NOMO-1 treated with dmso at 0.1 percent for 144 hours (cell line): Measurements from ENCODE around the gene THTPA.
"Not testable (repeated sequence)": the region's sequence is repeated elsewhere in the genome, so short reads cannot be mapped to it uniquely, and the experiment has no call there.

Experiments used
- DNase-seq: peaks from one replicate; lab custom pipeline; 2025; ENCODE audit not compliant: unreplicated experiment; lab: John Stamatoyannopoulos, UW

Gene THTPA

DNA sequence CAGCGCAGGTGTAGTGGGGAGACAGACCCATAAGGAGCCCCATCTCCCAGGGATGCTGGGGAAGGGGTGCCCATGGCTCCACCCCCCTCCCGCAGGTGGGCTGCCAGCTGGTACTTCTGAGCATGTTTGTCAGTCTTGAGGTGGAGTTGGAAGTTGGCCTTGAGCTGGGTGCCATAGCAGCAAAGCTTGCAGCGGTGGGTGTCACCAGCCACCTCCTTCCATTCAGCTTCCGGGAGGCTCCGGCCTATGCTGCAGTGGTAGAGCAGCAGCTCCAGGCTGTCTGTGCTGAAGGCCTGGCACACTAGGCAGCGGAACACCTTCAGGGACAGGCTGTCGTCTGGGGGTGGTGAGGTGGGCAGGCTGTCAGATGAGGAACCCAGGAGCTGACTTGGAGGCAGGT, 23.4 kb upstream of the THTPA start:
- DNase-seq = no peak

DNA sequence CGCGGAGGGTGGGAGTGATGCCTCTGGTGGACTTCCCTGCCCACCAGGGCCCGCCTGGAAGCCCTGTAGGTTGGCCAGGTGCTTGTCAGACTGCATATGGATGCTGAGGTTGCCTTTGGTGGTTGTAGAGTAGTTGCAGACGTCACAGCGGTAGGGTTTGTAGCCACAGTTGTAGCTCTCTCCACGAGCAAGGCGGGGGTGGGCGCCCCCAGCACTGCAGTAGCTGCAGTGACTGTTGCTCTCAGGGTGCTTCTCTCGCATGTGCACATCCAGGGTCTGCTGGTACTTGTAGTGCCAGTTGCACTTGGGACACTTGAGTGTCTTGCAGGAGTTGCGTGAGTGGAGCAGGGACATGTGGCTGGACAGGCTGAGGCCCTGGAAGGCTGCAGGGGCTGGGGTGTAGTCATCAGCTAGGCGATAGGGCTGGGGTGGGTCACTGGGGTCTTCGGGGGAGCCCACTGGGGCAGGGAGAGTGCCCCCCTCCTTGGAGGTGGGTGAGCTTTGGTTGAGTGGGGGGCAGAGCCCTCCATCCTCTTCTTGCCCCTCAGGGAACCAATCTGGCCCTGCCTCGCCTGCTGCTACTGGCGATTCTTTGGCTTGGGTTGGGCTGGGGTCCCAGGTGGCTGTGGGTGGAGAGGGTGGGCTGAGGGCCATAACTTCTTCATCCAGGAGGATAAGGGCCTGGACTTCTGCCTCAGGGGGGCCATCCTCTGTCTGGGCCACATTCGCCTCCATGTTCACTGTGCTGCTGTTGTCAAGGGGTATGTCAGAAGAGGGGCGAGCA, 22.2 kb upstream of the THTPA start:
- no peak for DNase-seq

DNA sequence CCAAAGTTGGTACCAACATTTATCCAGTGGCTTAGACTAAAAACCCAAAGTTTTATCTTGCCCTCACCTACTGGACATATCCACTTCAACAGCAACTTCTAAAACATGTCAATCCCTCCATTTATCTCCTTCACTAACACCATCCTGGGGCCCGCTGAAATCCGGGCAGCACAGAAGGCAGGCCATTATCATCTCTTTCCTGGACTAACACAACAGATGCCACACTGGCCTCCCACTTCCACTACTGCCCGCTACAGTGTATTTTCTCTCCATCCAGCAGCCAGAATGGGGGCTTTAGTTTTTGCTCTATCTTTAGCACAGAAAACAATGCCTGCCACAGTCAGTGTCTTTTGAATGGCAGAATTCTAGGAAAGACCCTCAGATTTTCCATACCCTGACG, 20.1 kb upstream of the THTPA start:
- no peak for DNase-seq

DNA sequence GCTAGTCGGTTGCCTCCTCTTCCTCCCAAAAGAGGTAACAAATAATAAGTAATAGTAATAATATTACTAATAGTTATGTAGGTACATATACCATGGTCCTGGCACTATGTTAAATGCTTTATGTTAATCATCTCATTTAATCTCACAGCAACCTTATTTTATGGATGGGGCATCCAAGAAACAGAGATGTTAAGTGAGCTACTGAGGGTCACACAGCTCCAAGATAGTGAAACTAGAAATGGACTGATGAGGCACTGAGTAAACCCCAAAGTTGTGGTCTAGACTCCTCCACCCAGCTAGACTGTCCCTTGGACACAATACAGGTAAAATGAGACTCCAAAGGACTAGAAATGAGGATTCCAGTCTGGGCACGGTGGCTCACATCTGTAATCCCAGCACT, 19.6 kb upstream of the THTPA start:
- no peak for DNase-seq

DNA sequence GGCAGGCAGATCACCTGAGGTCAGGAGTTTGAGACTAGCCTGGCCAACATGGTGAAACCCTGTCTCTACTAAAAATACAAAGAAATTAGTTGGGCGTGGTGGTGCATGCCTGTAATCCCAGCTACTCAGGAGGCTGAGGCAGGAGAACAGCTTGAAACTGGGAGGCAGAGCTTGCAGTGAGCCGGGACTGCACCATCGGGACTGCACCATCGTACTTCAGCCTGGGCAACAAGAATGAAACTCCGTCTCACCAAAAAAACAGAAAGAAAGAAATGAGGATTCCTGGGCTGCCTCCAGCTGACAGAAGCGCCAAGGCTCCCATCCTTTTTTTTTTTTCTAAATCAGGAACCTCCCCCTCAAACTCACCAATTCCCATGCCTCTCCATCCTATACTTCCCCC, 19.2 kb upstream of the THTPA start:
- not testable (repeated sequence) for DNase-seq

DNA sequence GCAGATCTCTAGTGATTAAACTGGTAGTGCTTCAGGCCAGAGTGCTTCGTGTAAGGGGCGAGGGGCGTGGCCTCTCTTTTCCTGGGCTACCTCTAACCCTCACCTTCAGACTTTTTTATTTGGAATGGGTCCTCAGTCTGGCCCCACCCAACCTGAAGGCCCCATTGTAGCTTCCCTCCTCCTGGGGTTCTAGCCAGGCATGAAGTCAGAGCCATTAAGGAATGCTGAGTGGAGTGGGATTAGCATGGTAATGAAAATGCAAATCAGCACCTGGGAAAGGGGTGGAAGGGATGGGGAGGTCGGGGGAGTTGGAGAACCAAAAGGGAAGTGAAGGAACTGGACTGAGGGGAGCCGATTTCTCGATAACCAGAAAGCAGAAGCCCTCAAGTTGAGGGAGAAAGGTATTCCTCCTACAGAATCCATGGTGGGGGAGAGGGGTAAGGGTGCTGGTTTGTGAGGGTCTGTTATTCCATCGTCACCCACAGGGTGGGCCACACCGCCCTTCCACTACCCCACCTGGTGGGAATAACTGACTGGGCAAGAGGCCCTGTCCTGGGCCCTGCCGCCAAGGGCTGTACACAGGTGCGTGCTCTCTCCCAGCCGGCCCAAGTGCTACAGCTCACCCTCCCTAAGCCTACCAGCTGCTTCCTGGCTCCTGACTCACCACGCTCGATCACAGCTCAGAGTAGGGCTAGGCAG, 18.6 kb upstream of the THTPA start:
- DNase-seq = no peak

DNA sequence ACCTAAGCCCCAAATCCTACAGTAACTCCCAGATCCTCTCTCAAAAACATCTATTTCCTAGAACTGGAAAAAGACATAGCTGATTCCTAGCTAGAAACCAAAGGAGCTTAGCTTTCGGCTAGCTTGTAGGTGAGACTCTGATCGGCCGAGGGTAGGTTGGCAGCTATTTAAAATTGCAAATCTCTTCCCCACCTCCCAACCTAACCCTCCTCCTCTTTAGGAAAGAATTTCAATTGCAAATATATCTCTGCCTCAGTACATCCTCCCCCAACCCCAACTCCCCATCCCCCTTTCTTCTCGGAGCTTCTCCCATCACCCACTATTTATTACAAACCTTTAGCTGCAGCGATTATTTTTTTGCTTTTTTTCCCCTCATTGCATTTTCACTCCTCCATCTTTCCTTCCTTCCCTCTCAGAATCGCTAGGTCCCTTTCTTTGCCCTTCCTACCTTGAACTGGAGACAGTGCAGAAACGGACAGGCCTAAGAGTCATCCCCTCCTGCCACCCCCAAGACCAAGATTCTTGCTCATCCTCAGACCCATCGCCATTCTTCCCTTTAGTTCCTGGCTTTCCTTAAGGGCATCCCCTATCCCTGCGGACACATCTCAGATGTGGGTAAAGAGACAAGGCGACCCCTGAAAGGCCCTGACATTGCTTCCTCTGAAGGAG, 17.9 kb upstream of the THTPA start:
- no peak for DNase-seq

DNA sequence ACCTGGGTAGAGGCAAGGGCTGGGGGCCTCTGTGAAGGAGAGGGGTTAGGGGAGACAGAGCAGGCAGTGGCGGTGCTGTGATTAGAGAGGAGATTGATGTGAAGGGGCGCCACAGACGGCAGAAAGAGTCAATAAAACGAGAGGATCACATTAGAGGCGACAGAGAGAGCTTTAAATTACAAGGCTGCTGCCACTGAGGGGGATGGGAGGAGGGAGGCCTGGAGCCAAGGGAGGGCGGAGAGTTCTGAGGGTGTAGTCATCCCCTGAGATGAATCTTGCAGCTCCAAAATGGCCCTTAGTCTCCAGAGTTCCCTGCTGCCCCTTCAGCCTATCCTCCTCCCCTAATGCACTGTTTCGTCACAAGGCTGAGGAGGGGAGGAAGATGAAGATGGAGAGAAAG, 17.3 kb upstream of the THTPA start:
- DNase-seq = no peak

DNA sequence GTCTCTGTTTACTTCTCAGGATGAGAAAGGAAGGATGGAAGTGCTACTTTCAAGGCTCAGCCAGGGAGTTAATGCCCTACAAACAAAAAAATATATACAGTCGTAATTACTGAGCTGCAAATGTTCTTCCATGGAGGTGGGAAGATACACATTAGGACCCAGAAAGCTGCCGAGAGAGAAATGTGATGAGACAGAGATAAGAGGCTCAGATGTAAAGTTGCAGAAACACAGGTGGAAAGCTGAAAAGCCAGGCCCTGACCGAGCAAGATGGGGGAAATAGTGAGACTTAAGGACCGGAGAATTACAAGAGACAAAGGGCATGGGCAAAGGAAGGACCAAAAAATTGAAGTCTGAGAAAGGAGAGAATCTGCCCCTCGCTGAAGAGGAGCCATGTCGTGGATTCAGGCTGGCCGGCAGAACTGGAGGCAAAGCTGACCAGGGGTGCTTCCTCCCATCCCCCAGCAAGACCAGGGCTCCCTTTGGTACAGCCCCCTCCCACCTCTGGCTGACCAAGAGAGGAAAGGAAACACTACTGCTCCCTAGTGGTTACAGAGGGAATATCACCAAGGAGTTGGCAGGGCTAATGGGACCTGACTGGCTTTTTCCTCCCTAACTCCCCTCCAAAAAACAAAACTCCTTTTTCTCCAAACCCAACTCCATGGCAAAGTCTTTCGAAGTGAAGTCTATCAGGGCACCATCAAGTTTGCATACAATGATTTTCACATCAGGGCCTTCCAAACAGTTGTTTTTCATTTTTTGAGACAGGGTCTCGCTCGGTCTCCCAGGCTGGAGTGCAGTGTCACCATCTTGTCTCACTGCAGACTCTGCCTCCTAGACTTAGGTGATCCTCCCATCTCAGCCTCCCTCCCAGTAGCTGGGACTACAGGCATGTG, 16.6 kb upstream of the THTPA start:
- DNase-seq = no peak

DNA sequence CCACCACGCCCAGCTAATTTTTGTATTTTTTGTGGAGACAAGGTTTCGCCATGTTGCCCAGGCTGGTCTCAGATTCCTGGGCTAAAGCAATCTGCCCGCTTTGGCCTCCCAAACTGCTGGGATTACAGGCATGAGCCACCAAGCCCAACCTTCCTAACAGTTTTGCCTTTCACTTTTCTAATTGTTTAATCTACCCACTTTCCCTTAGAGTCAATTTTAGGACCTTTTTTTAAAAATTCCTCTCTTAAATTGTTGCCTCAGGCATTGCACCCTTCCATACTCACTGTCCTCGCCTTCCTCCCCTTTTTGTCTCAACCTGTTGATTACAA, 16.0 kb upstream of the THTPA start:
- no peak for DNase-seq

DNA sequence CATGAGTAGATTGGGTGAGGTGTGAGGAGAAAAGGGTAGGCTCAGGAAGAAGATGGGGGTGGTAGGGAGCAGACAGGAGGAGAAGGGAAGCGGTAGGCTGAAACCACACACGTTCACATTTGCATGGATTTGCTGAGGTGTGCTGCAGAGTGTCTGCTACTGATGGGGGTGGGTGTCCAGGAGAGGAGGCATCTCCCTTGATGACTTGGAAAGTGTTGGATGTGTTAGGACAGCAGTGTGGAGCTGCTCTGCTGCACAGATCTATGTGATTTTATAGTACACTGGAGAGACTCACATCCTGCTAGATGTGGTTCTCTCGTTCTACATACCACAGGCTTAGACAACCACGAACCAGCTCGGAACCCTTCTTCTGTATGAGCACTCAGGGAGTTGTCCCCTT, 13.8 kb upstream of the THTPA start:
- DNase-seq = no peak

DNA sequence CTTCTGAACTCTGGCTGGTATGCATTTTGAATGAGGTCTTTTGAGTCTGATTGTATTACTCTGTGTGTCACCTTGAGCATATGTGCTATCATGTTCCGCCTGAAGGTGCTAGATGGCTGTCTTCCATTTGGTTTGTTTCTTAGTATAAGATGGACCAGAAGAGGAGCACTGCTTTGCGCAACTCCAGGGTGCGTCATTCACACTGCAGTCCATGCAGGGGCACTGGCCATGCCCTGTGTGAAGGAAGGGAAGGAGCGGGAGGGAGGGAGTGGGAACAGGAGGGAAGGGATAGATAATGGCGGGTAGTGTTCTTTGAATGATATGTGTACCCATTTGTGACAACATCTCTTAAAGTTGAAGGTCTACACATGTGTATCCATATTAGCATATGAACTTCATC, 12.7 kb upstream of the THTPA start:
- no peak for DNase-seq

DNA sequence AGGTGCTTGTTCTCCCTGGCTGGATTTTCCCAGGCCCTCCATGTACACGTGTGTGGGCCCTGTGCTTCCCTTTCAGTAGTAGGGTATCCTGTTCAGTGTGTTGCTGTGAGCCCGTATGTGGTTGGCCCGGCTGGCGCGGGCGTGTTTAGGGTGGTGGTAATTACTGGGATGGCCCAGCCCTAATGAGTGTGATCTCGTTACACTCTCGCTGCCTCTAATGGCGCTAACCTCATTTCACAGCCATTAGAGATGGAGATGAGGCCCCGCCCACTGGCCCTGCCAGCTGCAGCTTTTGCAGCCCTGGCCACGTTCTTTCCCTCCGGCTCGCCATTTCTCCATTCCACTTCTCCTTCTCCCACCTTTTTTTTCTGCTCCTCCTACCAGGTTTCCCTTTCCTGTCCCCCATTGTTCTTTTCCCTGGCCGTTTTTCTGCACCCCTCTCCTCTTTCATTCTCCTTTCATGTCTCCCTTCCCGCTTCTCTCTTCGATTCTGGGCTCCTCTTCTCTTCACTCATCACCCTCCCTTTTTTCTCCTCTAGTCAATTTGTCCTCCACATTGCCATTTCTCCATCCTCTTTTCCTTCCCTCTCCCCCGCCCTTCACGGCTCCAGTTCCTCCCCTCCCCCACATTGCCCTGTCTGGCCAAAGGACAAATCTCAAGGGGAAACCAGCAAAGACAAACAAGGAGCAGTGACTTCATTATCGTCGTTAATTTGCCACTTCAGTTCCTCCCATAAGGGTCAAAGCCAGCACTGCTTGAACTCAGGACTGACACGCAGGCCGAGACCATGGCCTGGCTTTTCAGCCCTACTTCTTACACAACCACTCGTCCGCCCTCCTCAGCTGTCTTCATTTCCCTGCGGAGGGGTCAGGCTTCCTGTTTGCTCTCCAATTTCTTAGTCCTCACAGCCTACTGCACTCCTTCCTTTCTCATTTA, 11.3 kb upstream of the THTPA start:
- DNase-seq = no peak

DNA sequence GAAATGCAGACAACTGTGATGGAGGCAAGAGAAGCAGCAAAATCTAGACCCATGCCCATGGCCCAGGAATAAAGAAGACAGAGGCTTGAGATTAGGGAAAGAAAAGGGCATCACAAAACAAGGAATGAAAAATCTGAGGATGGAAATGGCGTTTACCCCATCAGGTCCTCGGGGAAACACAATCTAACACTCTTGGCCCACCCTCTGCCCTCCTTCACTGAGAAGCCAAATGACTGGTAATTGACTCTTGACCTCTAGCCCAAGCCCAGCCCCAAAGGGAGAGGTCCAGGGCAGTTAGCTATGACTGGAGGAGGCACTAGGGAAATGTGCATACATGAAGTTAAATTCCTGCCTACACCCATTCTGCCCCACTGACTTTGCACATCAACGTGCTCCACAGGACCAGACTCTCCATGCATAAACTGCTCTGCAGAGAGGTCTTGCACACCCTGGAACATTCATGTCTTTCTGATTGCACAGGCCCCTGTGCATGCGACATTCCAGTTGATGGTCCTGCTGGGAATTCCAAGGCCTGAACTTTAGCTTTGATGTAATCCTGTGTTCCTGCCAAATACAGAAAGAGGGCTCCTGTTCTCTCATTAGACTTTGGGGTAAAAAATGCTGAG, 10.2 kb upstream of the THTPA start:
- no peak for DNase-seq

DNA sequence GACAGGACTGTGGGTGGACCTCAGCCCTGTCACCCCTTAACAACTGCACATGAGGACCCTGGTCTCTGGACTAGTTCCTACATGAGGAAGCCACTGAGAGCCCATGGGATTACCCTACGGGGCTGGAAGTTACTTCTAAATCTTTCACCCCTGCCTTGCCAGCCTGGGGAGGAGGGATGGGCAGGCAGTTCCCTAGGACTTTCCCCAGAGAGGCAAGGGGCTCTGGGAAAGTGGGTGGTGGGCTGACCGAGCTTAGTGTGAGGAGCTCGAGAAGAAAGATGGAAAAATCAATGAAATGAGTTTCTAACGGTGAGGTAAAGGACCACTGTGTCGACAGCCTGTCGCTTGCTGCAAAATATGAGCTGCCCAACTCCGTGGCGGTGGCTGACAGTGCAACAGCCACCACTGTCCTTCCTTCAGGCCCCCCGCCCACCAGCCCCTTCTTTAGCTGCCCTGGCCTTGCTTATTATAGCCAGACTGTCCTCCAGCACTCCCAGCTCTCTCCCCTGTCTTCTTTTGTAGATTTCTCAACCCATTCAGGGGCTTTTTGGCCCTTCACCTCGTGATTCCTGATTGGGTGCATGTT, 9.5 kb upstream of the THTPA start:
- DNase-seq = no peak

DNA sequence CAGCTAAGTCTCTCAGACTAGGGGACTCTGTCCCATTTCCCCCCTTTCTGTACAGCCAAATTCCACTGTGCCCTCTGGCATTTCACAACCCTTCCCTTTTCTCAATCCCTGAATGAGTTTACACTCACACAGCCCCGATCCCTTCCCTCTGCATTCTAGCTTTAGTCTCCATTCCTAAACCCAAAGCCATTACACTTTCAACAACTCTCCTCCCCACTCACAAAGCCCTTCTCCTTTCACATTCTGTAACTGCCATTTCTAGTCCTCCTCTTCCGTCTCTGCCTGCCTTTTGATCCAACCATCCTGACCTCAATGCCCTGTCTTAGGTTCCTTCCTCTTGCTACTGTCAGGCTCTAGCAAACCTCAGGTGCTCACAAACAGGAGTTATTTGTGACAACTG, 8.1 kb upstream of the THTPA start:
- no peak for DNase-seq

DNA sequence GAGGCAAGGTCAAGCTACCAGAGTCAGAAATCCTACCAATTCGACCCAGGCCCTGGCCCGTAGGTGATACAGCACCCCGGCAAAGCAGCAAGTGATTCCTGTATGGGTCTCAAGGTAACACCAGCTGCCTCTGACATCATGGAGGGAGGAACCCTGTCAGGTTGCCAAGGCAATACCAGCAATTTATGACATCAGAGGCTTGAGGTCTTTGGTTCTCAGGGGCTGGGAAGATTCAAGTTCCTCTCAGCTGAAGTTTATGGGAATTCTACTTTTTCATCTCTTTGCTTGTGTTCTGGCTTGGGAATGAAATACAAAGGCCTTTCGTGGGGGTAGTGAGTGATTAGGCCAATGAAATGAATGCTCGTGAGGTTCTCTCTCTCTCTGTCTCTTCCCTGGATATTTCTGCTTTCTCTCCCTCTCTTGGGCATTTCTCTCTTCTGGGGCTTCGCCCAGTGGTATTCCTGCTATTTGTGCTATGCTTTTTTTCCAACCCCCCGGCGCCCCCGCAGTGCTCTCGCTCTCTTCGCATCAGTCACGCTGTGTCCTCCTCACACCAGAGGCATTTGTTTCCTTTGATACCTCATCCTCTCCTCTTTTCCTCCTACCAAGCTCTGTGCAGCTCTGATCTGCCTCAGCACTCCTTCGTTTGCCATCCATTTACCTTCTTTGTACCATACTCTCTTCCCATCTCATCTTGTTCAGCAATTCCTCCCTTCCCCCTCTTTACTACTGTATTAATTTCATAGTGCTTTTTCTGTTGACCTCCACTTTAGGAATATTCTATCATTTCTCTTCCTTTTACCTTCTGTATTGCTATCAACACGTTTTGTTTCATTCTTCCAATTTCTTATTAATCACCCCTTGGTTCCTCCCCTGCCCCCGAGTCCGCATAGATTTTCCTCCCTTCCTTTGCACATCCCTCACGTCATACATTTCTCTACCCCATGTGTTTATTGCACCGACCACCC, 7.4 kb upstream of the THTPA start:
- no peak for DNase-seq

DNA sequence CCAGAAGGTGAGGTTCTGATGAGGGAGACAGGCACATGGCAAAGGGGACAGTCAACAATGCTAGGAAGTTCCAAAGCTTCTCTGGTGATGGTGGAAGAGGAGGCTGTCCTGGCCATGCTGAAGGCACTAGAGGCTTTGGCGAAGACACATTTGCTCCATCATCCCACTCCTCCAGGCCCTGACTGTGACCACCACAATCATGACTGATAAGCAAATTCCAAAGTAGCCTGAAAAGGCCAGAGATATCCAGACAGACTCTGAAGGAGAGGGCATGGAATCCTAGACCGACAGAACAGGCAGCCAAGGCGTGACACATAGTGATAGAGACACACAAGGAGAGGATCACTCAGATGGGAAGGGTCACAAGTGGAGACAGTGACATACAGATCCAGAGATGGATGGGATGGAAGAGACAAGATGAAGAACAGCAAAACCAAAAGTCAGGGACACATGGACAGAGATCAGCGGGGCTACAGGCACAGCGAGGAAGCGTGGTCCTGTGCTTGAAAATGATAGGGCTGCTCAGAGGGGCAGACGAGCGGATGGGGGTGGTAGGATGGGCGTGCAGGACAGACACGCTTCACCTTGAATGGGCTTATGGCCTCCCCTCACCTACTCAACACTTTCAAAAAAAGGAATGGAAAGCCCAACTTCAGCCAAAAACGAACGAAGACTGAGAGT, 5.8 kb upstream of the THTPA start:
- DNase-seq = no peak
